Neural cell (in vitro differentiated cells): ENCODE results near the gene CEP128. TPM values are rescaled to one million over a fixed set of nuclear protein-coding genes. Genes with fewer than 3 reads are reported as not detected.
A peak's percentile ranks its signal among the peaks of the same experiment; 100 is the strongest.

Experiments
- H2AFZ ChIP-seq: fragments of 200-600, 300-800 bp; sonication (generic), shearing (Covaris generic); 2 replicates; pipeline ENCODE4 v1.6.0; 2014; ENCODE audit warnings: low read depth, mild to moderate bottlenecking, antibody characterized with exemption, low read length, moderate library complexity
- H3F3A ChIP-seq: fragments of 200-600 bp; shearing (Covaris generic); 2 replicates; pipeline ENCODE4 v1.6.1; 2016; ENCODE audit warnings: mild to moderate bottlenecking, moderate library complexity, mixed read lengths, antibody characterized with exemption, low read length; ENCODE audit not compliant: insufficient read depth, poor library complexity, severe bottlenecking
- H3K27ac ChIP-seq: fragments of 200-600, 300-800 bp; sonication (generic), shearing (Covaris generic); 2 replicates; pipeline ENCODE4 v1.5.1; 2014; ENCODE audit warnings: mild to moderate bottlenecking, low read length, moderate library complexity
- H3K27me3 ChIP-seq: fragments of 300-800, 200-600 bp; sonication (generic), shearing (Covaris generic); 2 replicates; pipeline ENCODE4 v1.6.0; 2014; ENCODE audit warnings: mild to moderate bottlenecking, low read depth, low read length, moderate library complexity; ENCODE audit not compliant: insufficient read depth
- H3K36me3 ChIP-seq: fragments of 300-800, 200-600 bp; sonication (generic), shearing (Covaris generic); 2 replicates; pipeline ENCODE4 v1.5.1; 2014; ENCODE audit warnings: mild to moderate bottlenecking, antibody characterized with exemption, low read length, moderate library complexity; ENCODE audit not compliant: insufficient read depth
- H3K4me2 ChIP-seq: fragments of 300-800, 200-600 bp; sonication (generic), shearing (Covaris generic); 2 replicates; pipeline ENCODE4 v1.6.0; 2014; ENCODE audit warnings: mild to moderate bottlenecking, low read length
- H3K4me3 ChIP-seq: fragments of 300-800, 200-600 bp; sonication (generic), shearing (Covaris generic); 2 replicates; pipeline ENCODE4 v1.5.1; 2014; ENCODE audit warnings: mild to moderate bottlenecking, low read length, moderate library complexity
- H3K79me2 ChIP-seq: fragments of 200-600 bp; shearing (Covaris generic); replicated peaks from 2 replicates; pipeline ENCODE4 v1.6.0; 2014; ENCODE audit warnings: mild to moderate bottlenecking, low read length, moderate library complexity; ENCODE audit not compliant: insufficient read depth
- H3K9ac ChIP-seq: fragments of 300-800, 200-600 bp; sonication (generic), shearing (Covaris generic); 2 replicates; pipeline ENCODE4 v1.6.1; 2016; ENCODE audit warnings: mild to moderate bottlenecking, low read length, mixed read lengths
- H3K9me2 ChIP-seq: fragments of 200-600 bp; shearing (Covaris generic); 2 replicates; pipeline ENCODE4 v1.6.1; 2016; ENCODE audit warnings: mild to moderate bottlenecking, low read length, mixed read lengths; ENCODE audit not compliant: insufficient read depth
- H3K9me3 ChIP-seq: fragments of 200-600, 300-800 bp; sonication (generic), shearing (Covaris generic); 2 replicates; pipeline ENCODE4 v1.6.1; 2016; ENCODE audit warnings: mild to moderate bottlenecking, mixed run types, low read length, moderate library complexity, mixed read lengths
- H4K20me1 ChIP-seq: fragments of 200-600 bp; shearing (Covaris generic); 2 replicates; pipeline ENCODE4 v1.6.1; 2016; ENCODE audit warnings: mild to moderate bottlenecking, mixed run types; ENCODE audit not compliant: insufficient read depth
- CTCF ChIP-seq: fragments of 450-650 bp; IDR thresholded peaks from 2 replicates; pipeline ENCODE4 v1.5.1; 2014; ENCODE audit warnings: antibody characterized with exemption, mild to moderate bottlenecking, moderate library complexity; ENCODE audit not compliant: poor library complexity, severe bottlenecking
- EP300 ChIP-seq: fragments of 450-650 bp; conservative IDR thresholded peaks from 2 replicates; pipeline ENCODE4 v1.6.1; 2014; ENCODE audit warnings: antibody characterized with exemption, mild to moderate bottlenecking, moderate library complexity; ENCODE audit not compliant: poor library complexity, severe bottlenecking
- EZH2 ChIP-seq: fragments of 200-600, 300-800 bp; shearing (Covaris generic), sonication (generic); IDR thresholded peaks from 2 replicates; pipeline ENCODE4 v1.6.1; 2014; ENCODE audit warnings: antibody characterized with exemption, low read length, borderline replicate concordance, mild to moderate bottlenecking; ENCODE audit not compliant: insufficient read depth, poor library complexity, severe bottlenecking
- MXI1 ChIP-seq: fragments of 450-650 bp; conservative IDR thresholded peaks from 2 replicates; pipeline ENCODE4 v1.6.1; 2014; ENCODE audit warnings: antibody characterized with exemption, mild to moderate bottlenecking; ENCODE audit not compliant: poor library complexity, severe bottlenecking
- POLR2AphosphoS5 ChIP-seq: IDR thresholded peaks from 2 replicates; pipeline ENCODE4 v1.6.1; 2012
- RAD21 ChIP-seq: fragments of 450-650 bp; conservative IDR thresholded peaks from 2 replicates; pipeline ENCODE4 v1.6.1; 2014; ENCODE audit warnings: antibody characterized with exemption, mild to moderate bottlenecking, moderate library complexity
- REST ChIP-seq: IDR thresholded peaks from 2 replicates; pipeline ENCODE4 v1.6.1; 2012; ENCODE audit warnings: borderline replicate concordance
- SMC3 ChIP-seq: fragments of 450-650 bp; conservative IDR thresholded peaks from 2 replicates; pipeline ENCODE4 v1.6.1; 2014; ENCODE audit warnings: antibody characterized with exemption, mild to moderate bottlenecking, moderate library complexity; ENCODE audit not compliant: poor library complexity
- TAF1 ChIP-seq: IDR thresholded peaks from 2 replicates; pipeline ENCODE4 v1.6.1; 2012; ENCODE audit warnings: low read depth
- polyA minus RNA-seq: library from RNA; depleted of rRNA, polyadenylated mRNA; stranded (reverse); fragments of >200 nt; gene quantifications from 2 replicates; pipeline ENCODE4 v1.2.3, GENCODE V29; 2014
- polyA plus RNA-seq: library from polyadenylated mRNA; depleted of rRNA; stranded (reverse); fragments of >200 nt; gene quantifications from 2 replicates; pipeline ENCODE4 v1.2.3, GENCODE V29; 2014

Gene CEP128
- 3.4 and 5.5 TPM in 2 replicates for polyA plus RNA-seq
- polyA minus RNA-seq, result 62.5 and 63.3 TPM in 2 replicates

GRCh38 chr14:80941241-80942185, at the start of gene CEP128:
CEP128 (minus strand) TSS chr14:80941738.
- no peaks in the 10 kb centered on the region for H3F3A ChIP-seq
- no peaks in the 10 kb centered on the region for H3K9me3 ChIP-seq
- no peaks in the 10 kb centered on the region for H4K20me1 ChIP-seq
- H3K9ac ChIP-seq, result peak within 1 kb of the TSS; percentile 56
- peak within 1 kb of the TSS; percentile 89 for H2AFZ ChIP-seq
- no peaks in the 10 kb centered on the region for H3K27me3 ChIP-seq
- no peaks in the 10 kb centered on the region for H3K36me3 ChIP-seq
- H3K27ac ChIP-seq, result no peak within 1 kb of the TSS
- H3K4me3 ChIP-seq, result peak within 1 kb of the TSS; percentile 92
- TF ChIP-seq REST (no peak), POLR2AphosphoS5 (peak; percentile 43), EZH2 (no peak), RAD21 (no peak), MXI1 (peak; percentile 91), TAF1 (no peak), SMC3 (peak; percentile 17)
- no peaks in the 10 kb centered on the region for H3K9me2 ChIP-seq
- H3K4me2 ChIP-seq, result peak within 1 kb of the TSS; percentile 56
- H3K79me2 ChIP-seq, result no peaks in the 10 kb centered on the region

- Histone ChIP-seq H3K4me2 (no peak overlapping the region), H3K36me3 (no peaks in the 10 kb centered on the region), H3K79me2 (no peaks in the 10 kb centered on the region), H3F3A (no peaks in the 10 kb centered on the region), H3K9ac (no peak overlapping the region), H3K9me3 (no peaks in the 10 kb centered on the region), H3K9me2 (no peaks in the 10 kb centered on the region), H2AFZ (no peak overlapping the region), H3K4me3 (no peak overlapping the region), H4K20me1 (no peaks in the 10 kb centered on the region), H3K27me3 (no peaks in the 10 kb centered on the region), H3K27ac (no peak overlapping the region)
- no peak for TF ChIP-seq POLR2AphosphoS5
- TF ChIP-seq EZH2, result no peak
- no peak for TF ChIP-seq REST
- no peak for TF ChIP-seq MXI1
- TF ChIP-seq RAD21, result no peak
- TF ChIP-seq SMC3, result no peak
- no peak for TF ChIP-seq EP300
- TF ChIP-seq CTCF, result no peak
- no peak for TF ChIP-seq TAF1
Measured at GRCh38 chr14:80988735-80989429, 47.3 kb upstream of the CEP128 start.
